HepG2 (cell line): ENCODE data around the gene ZNF280A. TPM values are rescaled to one million over a fixed set of nuclear protein-coding genes. Genes with fewer than 3 reads are reported as not detected.

Source experiments
- ATAC-seq: fragments of 200-7000 bp; cut with Tn5 transposase; 3 replicates; pipeline ENCODE4 v1.9.1; 2020; ENCODE audit warnings: mild to moderate bottlenecking, moderate library complexity
- BruUV-seq: library from RNA; stranded (reverse); fragments of 400-500 nt; replicated peaks from 2 replicates; lab custom pipeline; 2021; lab: Mats Ljungman, UMichigan
- CTCF ChIA-PET: fragments of 300-600 bp; formaldehyde crosslinking; extraction: SDS; loops from one replicate; lab custom pipeline; 2021; ENCODE audit warnings: low total read pairs, inconsistent platforms, low intra/inter-chr PET ratio; lab: Yijun Ruan, JAX
- POLR2A ChIA-PET: fragments of 350-600 bp; sonication (Branson Sonifier 250); formaldehyde crosslinking; loops from one replicate; lab custom pipeline; 2020; ENCODE audit warnings: antibody characterized with exemption, inconsistent platforms; lab: Yijun Ruan, JAX
- DNase-seq: peaks from one replicate; pipeline ENCODE4 v3.0.0-alpha.2; 2015; ENCODE audit warnings: low spot score
- FAIRE-seq: peaks from 3 replicates; lab custom pipeline; 2011; peaks lifted over from hg19 to GRCh38; lab: Jason Lieb, UNC
- H2AFZ ChIP-seq: one replicate; pipeline ENCODE4 v1.6.1; 2011; ENCODE audit warnings: low read length, inconsistent platforms
- H3K27ac ChIP-seq: fragments of 300-600 bp; 3 replicates; pipeline ENCODE4 v1.8.0; 2011; ENCODE audit warnings: mixed run types, mild to moderate bottlenecking, mixed read lengths, low read length, inconsistent platforms; ENCODE audit not compliant: insufficient read depth; ENCODE audit errors: extremely low read length
- H3K27me3 ChIP-seq, 2 experiments: fragments of 200-600 bp in 1 of 2; 2 replicates in 1 of 2; 3 replicates in 1 of 2; pipeline versions ENCODE4 v1.6.0 to v1.8.0; 2011; ENCODE audit warnings: low read length in 2 of 2, mild to moderate bottlenecking in 2 of 2, moderate library complexity in 2 of 2, inconsistent platforms in 1 of 2; ENCODE audit not compliant: insufficient read depth in 2 of 2, control insufficient read depth in 1 of 2
- H3K36me3 ChIP-seq, 2 experiments: fragments of 200-600 bp in 1 of 2; replicated peaks in 1 of 2; 2 replicates in 1 of 2; 3 replicates in 1 of 2; pipeline versions ENCODE4 v1.5.1 to v1.8.0; 2011; ENCODE audit warnings: low read length in 2 of 2, inconsistent platforms in 1 of 2; ENCODE audit not compliant: insufficient read depth in 2 of 2, control insufficient read depth in 1 of 2
- H3K4me1 ChIP-seq: 2 replicates; pipeline ENCODE4 v1.5.1; 2012; ENCODE audit warnings: low read length, inconsistent platforms; ENCODE audit not compliant: insufficient read depth
- H3K4me2 ChIP-seq: 2 replicates; pipeline ENCODE4 v1.6.0; 2011; ENCODE audit warnings: low read depth, low read length, inconsistent platforms
- H3K4me3 ChIP-seq, 3 experiments: fragments of 200-600 bp in 1 of 3; sonication (generic), shearing (Covaris generic) in 1 of 3; replicated peaks in 1 of 3; 2 replicates each; pipeline ENCODE4 v1.5.1; 2011 to 2016; ENCODE audit warnings: low read length in 3 of 3, inconsistent platforms in 2 of 3, low read depth in 2 of 3, mild to moderate bottlenecking in 2 of 3, control low read depth in 1 of 3, mixed read lengths in 1 of 3; ENCODE audit not compliant: insufficient read depth in 1 of 3
- H3K79me2 ChIP-seq: one replicate; pipeline ENCODE4 v1.6.1; 2011; ENCODE audit warnings: low read length, inconsistent platforms; ENCODE audit not compliant: insufficient read depth
- H3K9ac ChIP-seq: 2 replicates; pipeline ENCODE4 v1.6.0; 2011; ENCODE audit warnings: mild to moderate bottlenecking, low read depth, low read length, inconsistent platforms; ENCODE audit not compliant: insufficient read depth
- H3K9me3 ChIP-seq: 2 replicates; pipeline ENCODE4 v1.5.1; 2012; ENCODE audit warnings: mild to moderate bottlenecking, low read length
- H4K20me1 ChIP-seq: 2 replicates; pipeline ENCODE4 v1.6.0; 2011; ENCODE audit warnings: inconsistent platforms, mild to moderate bottlenecking, low read length, moderate library complexity; ENCODE audit not compliant: insufficient read depth
- ARNTL ChIP-seq: sonication (generic); formaldehyde crosslinking; IDR thresholded peaks from 2 replicates; pipeline ENCODE4 v1.4.0; 2020; ENCODE audit warnings: mild to moderate bottlenecking, missing genetic modification reagents
- KDM6A ChIP-seq: IDR thresholded peaks from 2 replicates; pipeline ENCODE4 v1.6.1; 2016; ENCODE audit warnings: low read depth
- REXO4 ChIP-seq: sonication (generic); formaldehyde crosslinking; IDR thresholded peaks from 2 replicates; pipeline ENCODE4 v1.8.0; 2022; ENCODE audit warnings: missing genetic modification reagents, mild to moderate bottlenecking, borderline replicate concordance
- TCF7 ChIP-seq: sonication (generic); IDR thresholded peaks from 2 replicates; pipeline ENCODE4 v1.6.1; 2016; ENCODE audit warnings: antibody characterized with exemption, low read depth
- ZNF12 ChIP-seq: sonication (generic); formaldehyde crosslinking; IDR thresholded peaks from 2 replicates; pipeline ENCODE4 v1.5.0; 2020; ENCODE audit warnings: missing genetic modification reagents
- ZNF354B ChIP-seq: sonication (generic); formaldehyde crosslinking; IDR thresholded peaks from 2 replicates; pipeline ENCODE4 v1.8.0; 2022; ENCODE audit warnings: mild to moderate bottlenecking, missing genetic modification reagents
- ZNF549 ChIP-seq: sonication (generic); formaldehyde crosslinking; IDR thresholded peaks from 2 replicates; pipeline ENCODE4 v1.5.0; 2020; ENCODE audit warnings: missing genetic modification reagents
- ZNF775 ChIP-seq: sonication (generic); formaldehyde crosslinking; IDR thresholded peaks from 2 replicates; pipeline ENCODE4 v1.4.0; 2020; ENCODE audit warnings: missing genetic modification reagents, mild to moderate bottlenecking, moderate library complexity, borderline replicate concordance
- WGBS: methylation state at CpG from one replicate; pipeline ENCODE4 v1.1.6; 2017; ENCODE audit warnings: low lambda C conversion rate; 5-methylcytosine and 5-hydroxymethylcytosine counted together
- in situ Hi-C: cut with HindIII; loops from 2 replicates; pipeline ENCODE4 v1.10.0; 2017; ENCODE audit warnings: low pct_unique_long_range_greater_than_20kb; ENCODE audit not compliant: extremely low pct_ligation_motif_present
- intact Hi-C: fragments of 100-400 bp; cut with micrococcal nuclease; formaldehyde crosslinking; loops from one replicate; pipeline ENCODE4 v1.10.0; 2022; ENCODE audit not compliant: unreplicated experiment
- polyA plus RNA-seq, 8 experiments: library from polyadenylated mRNA; depleted of rRNA in 3 of 8; stranded (reverse) in 7 of 8; unstranded in 1 of 8; fragments of >200 nt; fragmentation: Illumina TruSeq in 4 of 8; extraction: Trizol in 4 of 8; gene quantifications; 2 replicates each; pipeline versions ENCODE4 v1.2.1 to v1.2.3, GENCODE V29; 2011 to 2016; ENCODE audit warnings: low read depth in 4 of 8, missing spikeins in 1 of 8, mixed read lengths in 1 of 8; ENCODE audit not compliant: insufficient read depth in 1 of 8
- total RNA-seq, 5 experiments: library from RNA; depleted of rRNA; stranded (reverse); fragments of >200 nt; fragmentation: Illumina TruSeq; extraction: Trizol; gene quantifications; 2 replicates each; pipeline ENCODE4 v1.2.3, GENCODE V29; 2016; ENCODE audit warnings: low read depth in 1 of 5
- TF ChIP-seq, protein P1 (sequence below): sonication (generic); formaldehyde crosslinking; IDR thresholded peaks from 2 replicates; pipeline ENCODE4 v1.8.0; 2022; ENCODE audit warnings: mild to moderate bottlenecking, missing genetic modification reagents, moderate library complexity

Gene ZNF280A
- total and polyA plus RNA-seq, 2 of the 13 experiments (the other 11 are each of a cell fraction or from before 2014, with no cell fraction given), result 1.4 to 2.9 TPM

GRCh38 chr22:22479999-22480532, 40.0 kb downstream of the ZNF280A start (continued):
- TF ChIP-seq ZNF12 (no peak), TCF7 (no peak)
- TF ChIP-seq, all 625 proteins: peak for 0

DNA sequence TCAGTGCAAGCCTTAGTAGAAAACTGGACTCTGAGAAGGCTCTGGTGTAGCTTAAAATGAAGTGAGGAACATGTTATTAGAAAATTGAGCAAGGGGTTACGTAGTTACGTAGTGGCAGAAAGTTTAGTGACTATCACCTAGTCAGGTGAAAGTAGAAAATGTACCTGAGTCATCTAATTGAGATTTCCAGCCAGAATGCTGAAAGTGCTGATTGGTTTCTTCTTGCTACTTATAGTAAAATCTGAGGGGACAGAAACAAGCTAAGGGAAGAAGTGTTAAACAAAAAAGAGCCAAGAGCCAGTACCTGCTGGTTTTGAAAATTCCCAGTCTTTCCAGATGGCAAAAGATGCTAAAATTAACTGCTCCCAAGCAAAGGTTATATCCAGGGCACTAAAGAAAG, 41.0 kb downstream of the ZNF280A start:
- no peaks in the 10 kb centered on the region for H3K27me3 ChIP-seq
- intact Hi-C loops, result no loop called here
- ChIA-PET CTCF (no interaction called here), POLR2A (no interaction called here)
- H3K9me3 ChIP-seq, result no peaks in the 10 kb centered on the region
- no peaks in the 10 kb centered on the region for H4K20me1 ChIP-seq
- peaks cover 28% of the 10 kb centered on the region for H3K4me1 ChIP-seq
- no peak overlapping the region for H3K4me3 ChIP-seq
- in situ Hi-C loops, result no loop called here
- H2AFZ ChIP-seq, result no peak overlapping the region
- no TSS peak for BruUV-seq
- H3K36me3 ChIP-seq, result no peaks in the 10 kb centered on the region
- no peak for TF ChIP-seq KDM6A (CRISPR knock-in tag)
- no peaks in the 10 kb centered on the region for H3K79me2 ChIP-seq
- no peak for FAIRE-seq
- DNase-seq, result no peak
- ATAC-seq, result no peak
- WGBS, result 94% methylated on average over 2 of the region's 2 CpGs
- no peak overlapping the region for H3K27ac ChIP-seq
- no peak overlapping the region for H3K4me2 ChIP-seq
- no peak overlapping the region for H3K9ac ChIP-seq

DNA sequence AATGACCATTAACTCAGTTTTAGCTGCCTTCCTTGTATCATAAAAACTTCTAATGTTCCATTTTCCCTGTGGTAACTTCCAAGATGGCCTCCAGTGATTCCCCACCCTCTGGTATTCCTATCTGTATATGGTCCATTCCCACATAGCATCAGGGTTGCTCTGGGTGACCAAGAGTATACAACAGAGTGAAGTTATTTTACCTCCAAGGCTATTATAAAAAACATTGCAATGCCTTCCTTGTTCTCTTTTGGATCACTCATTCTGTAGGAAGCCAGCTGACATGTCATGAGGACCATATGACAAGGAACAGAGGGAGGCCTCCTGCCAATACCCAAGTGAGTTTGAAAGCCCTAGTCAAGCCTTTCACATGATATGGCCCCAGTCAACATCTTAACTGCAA, 41.6 kb downstream of the ZNF280A start:
- Histone ChIP-seq H3K9ac (no peak overlapping the region), H3K9me3 (no peaks in the 10 kb centered on the region), H3K4me3 (no peak overlapping the region), H3K36me3 (no peaks in the 10 kb centered on the region), H3K4me2 (no peak overlapping the region), H3K79me2 (no peaks in the 10 kb centered on the region), H2AFZ (no peak overlapping the region), H4K20me1 (no peaks in the 10 kb centered on the region), H3K27ac (no peak overlapping the region), H3K4me1 (peaks cover 28% of the 10 kb centered on the region), H3K27me3 (no peaks in the 10 kb centered on the region)
- no peak for FAIRE-seq
- TF ChIP-seq ZNF775 (CRISPR knock-in tag) (no peak), REXO4 (CRISPR knock-in tag) (no peak), ZNF549 (no peak), ARNTL (CRISPR knock-in tag) (no peak), ZNF354B (CRISPR knock-in tag) (no peak)
- TF ChIP-seq, protein P1, sequence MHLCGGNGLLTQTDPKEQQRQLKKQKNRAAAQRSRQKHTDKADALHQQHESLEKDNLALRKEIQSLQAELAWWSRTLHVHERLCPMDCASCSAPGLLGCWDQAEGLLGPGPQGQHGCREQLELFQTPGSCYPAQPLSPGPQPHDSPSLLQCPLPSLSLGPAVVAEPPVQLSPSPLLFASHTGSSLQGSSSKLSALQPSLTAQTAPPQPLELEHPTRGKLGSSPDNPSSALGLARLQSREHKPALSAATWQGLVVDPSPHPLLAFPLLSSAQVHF (CRISPR knock-in tag), result no peak
- no TSS peak for BruUV-seq
- no peak for ATAC-seq
- POLR2A ChIA-PET, result no interaction called here
- in situ Hi-C loops, result no loop called here
- intact Hi-C loops, result no loop called here
- CTCF ChIA-PET, result no interaction called here
- no peak for DNase-seq
